Measurements from ENCODE around the gene PLK5.

PLK5 gene

DNA sequence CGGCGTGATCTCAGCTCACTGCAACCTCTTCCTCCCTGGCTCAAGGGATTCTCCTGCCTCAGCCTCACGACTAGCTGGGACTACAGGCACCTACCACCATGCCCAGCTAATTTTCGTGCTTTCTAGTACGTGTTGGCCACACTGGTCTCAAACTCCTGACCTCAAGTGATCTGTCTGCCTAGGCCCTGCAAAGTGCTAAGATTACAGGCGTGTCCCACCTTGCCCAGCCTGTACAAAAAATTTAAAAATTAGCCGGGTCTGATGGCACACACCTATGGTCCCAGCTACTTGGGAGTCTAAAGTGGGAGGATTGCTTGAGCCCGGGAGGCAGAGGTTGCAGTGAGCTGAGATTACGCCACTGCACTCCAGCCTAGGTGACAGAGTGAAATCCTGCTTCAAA is 48.9 kb downstream of the PLK5 start:
- no peak overlapping the region for H3K4me3 ChIP-seq (ENCODE audit: low read depth, low read length)

DNA sequence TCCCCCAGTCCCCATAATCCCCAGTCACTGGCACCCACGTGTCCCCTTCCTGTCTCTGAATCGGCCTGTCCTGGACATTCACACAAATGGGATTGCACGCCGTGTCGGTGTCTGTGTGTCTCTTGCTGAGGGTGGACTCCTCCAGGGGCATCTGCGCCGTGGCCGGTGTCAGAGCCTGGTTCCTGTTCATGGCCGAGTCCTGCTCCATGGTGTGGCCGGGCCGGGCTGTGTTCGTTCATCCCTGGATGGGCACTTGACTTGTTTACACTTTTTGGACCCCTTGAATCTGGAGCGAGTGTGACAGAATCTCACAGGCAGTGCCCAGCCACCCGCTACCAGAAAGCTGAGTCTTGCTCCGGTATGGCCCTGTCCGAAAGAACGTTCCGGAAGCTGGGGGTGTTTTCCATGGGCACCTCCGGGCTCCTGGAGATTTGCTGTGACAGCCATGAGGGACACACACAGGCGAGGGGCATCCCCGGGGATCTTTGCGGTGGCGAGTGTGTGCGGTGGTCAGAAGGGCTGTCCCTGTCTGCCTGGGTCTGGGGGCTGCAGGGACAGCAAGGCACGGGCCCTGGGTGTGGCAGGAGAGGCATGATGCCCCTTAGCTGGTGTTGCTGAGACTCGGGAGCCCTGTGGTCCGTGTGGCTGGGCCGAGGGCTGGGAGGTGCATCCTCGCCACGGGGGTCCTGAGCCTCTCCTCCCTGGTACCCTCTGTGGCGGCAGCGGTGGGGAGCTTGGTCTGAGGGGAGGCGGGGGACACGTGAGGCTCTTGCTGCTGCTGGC is 50.7 kb downstream of the PLK5 start:
- Histone ChIP-seq H3K4me3 (ENCODE audit: low read depth, low read length) (no peak overlapping the region), H3K9me3 (ENCODE audit: control insufficient read depth, insufficient read depth, low read length) (no peaks in the 10 kb centered on the region), H3K4me1 (ENCODE audit: control insufficient read depth, insufficient read depth, low read length) (no peaks in the 10 kb centered on the region), H3K36me3 (ENCODE audit: control insufficient read depth, insufficient read depth, low read length) (peaks cover 16% of the 10 kb centered on the region), H3K27me3 (ENCODE audit: control insufficient read depth, insufficient read depth, low read length) (peaks cover 3% of the 10 kb centered on the region), H3K9ac (ENCODE audit: low read depth, low read length) (no peak overlapping the region)

More for the DNA sequence above, 48.9 kb downstream of the PLK5 start:
- Histone ChIP-seq H3K27me3 (ENCODE audit: control insufficient read depth, insufficient read depth, low read length) (peaks cover 12% of the 10 kb centered on the region), H3K36me3 (ENCODE audit: control insufficient read depth, insufficient read depth, low read length) (peaks cover 8% of the 10 kb centered on the region), H3K4me1 (ENCODE audit: control insufficient read depth, insufficient read depth, low read length) (no peaks in the 10 kb centered on the region), H3K9me3 (ENCODE audit: control insufficient read depth, insufficient read depth, low read length) (no peaks in the 10 kb centered on the region), H3K9ac (ENCODE audit: low read depth, low read length) (no peak overlapping the region)

DNA sequence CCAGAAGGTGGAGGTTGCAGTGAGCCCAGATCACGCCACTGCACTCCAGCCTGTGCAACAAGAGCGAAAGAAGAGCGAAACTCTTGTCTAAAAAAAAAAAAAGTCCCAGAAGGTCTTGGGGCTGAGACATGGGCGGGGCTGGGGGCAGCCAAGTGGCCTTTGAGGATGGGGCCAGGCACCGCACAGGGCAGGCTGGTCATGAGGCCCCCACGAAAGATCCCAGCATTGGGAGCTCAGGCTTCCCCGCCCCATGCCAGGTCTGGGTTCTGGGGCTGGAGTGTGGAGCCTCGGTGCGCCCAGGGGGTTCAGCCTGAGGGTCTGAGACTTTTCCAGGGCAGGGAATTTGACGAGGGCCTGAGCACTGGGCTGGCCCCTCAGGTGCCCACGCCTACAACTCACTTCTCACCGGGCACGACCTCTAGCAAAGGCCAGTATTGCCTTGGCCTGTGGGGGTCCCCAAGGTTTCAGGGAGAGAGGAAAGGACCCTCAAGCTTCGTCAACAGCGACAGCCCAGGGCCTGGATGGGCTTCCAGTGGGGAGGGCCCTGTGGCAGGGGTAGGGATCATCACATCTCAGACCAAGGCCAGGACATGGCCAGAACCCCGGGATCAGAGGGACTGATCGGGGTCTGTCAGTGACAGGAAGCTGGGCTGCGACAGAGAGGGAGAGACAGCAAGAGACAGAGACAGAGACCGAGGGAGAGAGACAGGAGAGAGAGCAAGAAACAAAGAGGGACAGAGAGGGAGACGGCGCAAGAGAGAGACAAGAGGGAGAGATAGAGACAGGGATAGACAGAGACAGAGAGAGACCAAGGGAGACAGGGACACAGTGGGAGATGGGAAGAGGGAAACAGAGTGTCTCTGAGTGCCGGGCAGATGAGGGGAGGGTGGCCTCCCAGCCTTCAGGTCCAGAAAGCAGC is 51.7 kb downstream of the PLK5 start:
- Histone ChIP-seq H3K4me3 (ENCODE audit: low read depth, low read length) (no peak overlapping the region), H3K36me3 (ENCODE audit: control insufficient read depth, insufficient read depth, low read length) (peaks cover 22% of the 10 kb centered on the region), H3K4me1 (ENCODE audit: control insufficient read depth, insufficient read depth, low read length) (no peaks in the 10 kb centered on the region), H3K9me3 (ENCODE audit: control insufficient read depth, insufficient read depth, low read length) (no peaks in the 10 kb centered on the region), H3K9ac (ENCODE audit: low read depth, low read length) (no peak overlapping the region), H3K27me3 (ENCODE audit: control insufficient read depth, insufficient read depth, low read length) (no peaks in the 10 kb centered on the region)

- no peaks in the 10 kb centered on the region for H3K27me3 ChIP-seq (ENCODE audit: control insufficient read depth, insufficient read depth, low read length)
- peaks cover 27% of the 10 kb centered on the region for H3K36me3 ChIP-seq (ENCODE audit: control insufficient read depth, insufficient read depth, low read length)
- H3K4me1 ChIP-seq (ENCODE audit: control insufficient read depth, insufficient read depth, low read length), result no peaks in the 10 kb centered on the region
- no peaks in the 10 kb centered on the region for H3K9me3 ChIP-seq (ENCODE audit: control insufficient read depth, insufficient read depth, low read length)
- H3K9ac ChIP-seq (ENCODE audit: low read depth, low read length), result no peak overlapping the region
- H3K4me3 ChIP-seq (ENCODE audit: low read depth, low read length), result no peak overlapping the region
These were observed 52.6 kb downstream of the PLK5 start for GRCh38 chr19:1576242-1577089.

DNA sequence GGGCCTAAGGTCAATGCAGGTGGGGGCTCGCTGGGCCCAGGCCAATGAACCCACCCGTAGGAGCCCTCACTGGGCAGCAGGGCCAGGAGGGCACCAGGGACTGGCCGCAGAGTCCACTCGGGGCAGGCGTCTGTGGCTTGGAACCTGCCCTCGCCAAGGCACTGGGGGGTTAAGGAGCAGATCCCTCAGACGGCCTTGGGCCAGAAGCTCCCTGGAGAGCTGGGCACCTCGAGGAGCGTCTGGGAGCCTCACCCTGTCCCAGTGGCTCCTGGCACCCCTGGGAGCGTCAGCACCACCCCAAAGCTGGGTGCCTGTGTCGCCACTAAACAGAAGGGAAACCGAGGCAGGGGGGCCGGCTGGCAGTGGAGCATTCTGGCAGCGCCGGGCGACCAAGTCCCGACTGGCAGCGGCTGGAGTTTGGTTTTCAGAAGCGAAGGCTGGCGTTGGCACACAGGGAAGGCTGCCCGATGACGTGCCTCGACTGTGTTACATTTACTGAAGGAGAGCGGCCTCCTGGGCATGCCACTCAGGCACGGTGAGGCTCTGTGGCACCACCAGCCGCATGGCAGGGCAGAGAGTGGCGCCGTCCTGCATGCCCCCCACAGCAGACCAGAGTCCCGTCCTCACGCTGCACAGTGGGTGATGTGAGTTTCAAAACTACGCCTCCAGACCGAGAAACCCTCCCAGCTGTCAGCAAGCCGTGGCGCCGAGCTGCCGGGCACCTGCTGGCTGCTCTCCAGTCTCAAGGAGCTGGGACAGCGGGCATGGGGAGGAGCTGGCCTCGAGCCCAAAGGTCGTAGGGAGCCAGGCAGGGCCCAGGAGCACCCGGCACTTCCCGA is 53.4 kb downstream of the PLK5 start:
- Histone ChIP-seq H3K4me1 (ENCODE audit: control insufficient read depth, insufficient read depth, low read length) (no peaks in the 10 kb centered on the region), H3K9ac (ENCODE audit: low read depth, low read length) (no peak overlapping the region), H3K36me3 (ENCODE audit: control insufficient read depth, insufficient read depth, low read length) (peaks cover 31% of the 10 kb centered on the region), H3K4me3 (ENCODE audit: low read depth, low read length) (no peak overlapping the region), H3K27me3 (ENCODE audit: control insufficient read depth, insufficient read depth, low read length) (no peaks in the 10 kb centered on the region), H3K9me3 (ENCODE audit: control insufficient read depth, insufficient read depth, low read length) (no peaks in the 10 kb centered on the region)

DNA sequence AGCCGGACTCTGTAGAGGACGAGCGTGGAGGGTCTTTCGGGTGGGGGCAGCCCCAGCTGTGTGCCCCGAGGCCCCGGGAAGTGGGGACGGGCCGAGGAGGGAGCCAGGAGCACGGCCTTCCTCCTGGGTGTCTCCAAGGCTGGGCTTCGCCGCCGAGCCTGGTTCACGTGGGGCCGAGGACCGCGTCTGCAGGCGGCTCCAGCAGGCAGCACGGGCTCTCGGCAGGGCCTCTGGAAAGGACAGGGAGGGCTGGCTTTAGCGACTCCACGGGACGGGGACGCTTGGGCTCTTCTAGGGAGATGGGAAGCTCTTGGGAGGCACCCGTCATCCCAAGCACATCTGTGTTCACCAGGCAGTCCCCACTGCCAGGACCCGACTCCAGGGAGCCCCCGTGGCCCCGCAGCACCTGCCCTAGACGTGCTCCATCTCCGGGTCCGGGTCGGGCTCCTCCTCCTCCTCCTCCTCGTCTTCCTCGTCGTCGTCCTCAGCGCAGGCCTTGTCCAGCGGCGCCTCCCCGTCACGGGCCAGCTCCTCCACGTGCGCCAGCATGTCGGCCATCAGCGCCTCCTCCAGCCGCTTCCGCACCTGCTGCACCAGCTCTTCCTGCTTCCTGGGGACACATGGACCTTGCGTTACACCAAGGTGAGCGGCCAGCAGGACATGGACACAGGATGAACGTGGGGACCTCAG is 54.2 kb downstream of the PLK5 start:
- H3K4me3 ChIP-seq (ENCODE audit: low read depth, low read length), result no peak overlapping the region
- no peaks in the 10 kb centered on the region for H3K27me3 ChIP-seq (ENCODE audit: control insufficient read depth, insufficient read depth, low read length)
- H3K9ac ChIP-seq (ENCODE audit: low read depth, low read length), result no peak overlapping the region
- peaks cover 33% of the 10 kb centered on the region for H3K36me3 ChIP-seq (ENCODE audit: control insufficient read depth, insufficient read depth, low read length)
- no peaks in the 10 kb centered on the region for H3K9me3 ChIP-seq (ENCODE audit: control insufficient read depth, insufficient read depth, low read length)
- no peaks in the 10 kb centered on the region for H3K4me1 ChIP-seq (ENCODE audit: control insufficient read depth, insufficient read depth, low read length)

DNA sequence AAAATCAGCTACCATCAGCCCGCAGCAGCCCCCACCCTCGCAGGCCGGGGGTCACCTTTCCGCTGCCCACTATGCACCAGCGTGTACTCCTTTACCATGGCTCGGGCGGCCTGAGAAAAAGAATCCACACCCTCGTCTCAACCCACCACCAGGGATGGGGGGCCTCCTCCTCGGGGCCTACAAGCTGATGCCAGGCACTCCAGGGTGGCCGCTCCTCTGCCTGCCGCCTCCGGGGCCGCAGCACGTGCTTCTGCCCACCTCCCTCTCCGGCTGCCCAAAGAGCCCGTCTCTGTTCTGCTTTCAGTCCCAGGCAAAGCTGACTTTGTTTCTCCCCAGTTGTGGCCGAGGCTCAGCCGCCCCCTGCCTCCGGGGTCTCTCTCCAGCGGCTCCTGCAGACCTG is 55.3 kb downstream of the PLK5 start:
- no peaks in the 10 kb centered on the region for H3K4me1 ChIP-seq (ENCODE audit: control insufficient read depth, insufficient read depth, low read length)
- no peaks in the 10 kb centered on the region for H3K9me3 ChIP-seq (ENCODE audit: control insufficient read depth, insufficient read depth, low read length)
- H3K36me3 ChIP-seq (ENCODE audit: control insufficient read depth, insufficient read depth, low read length), result peaks cover 36% of the 10 kb centered on the region
- no peak overlapping the region for H3K9ac ChIP-seq (ENCODE audit: low read depth, low read length)
- H3K4me3 ChIP-seq (ENCODE audit: low read depth, low read length), result no peak overlapping the region
- no peaks in the 10 kb centered on the region for H3K27me3 ChIP-seq (ENCODE audit: control insufficient read depth, insufficient read depth, low read length)

DNA sequence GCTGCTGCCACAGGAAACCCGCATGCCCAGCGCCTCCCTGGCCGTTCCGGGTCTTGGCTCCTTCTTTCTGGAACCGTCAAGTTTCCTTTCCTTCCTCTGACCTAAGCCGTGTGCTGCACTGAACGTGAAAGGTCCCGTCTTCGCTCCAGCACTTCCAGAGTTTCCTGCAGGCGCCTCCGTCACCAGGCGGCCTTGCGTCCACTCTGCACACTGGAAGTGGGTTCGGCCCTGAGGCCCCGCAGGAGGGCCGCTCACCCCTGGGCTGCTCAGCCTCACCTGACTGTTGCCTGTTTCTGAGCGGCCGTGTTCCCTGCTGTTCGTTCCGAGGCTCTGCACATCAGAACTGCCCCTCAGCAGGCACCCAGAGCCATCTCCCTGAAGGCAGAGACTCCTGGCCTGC is 56.5 kb downstream of the PLK5 start:
- Histone ChIP-seq H3K36me3 (ENCODE audit: control insufficient read depth, insufficient read depth, low read length) (peaks cover 43% of the 10 kb centered on the region), H3K9ac (ENCODE audit: low read depth, low read length) (no peak overlapping the region), H3K4me1 (ENCODE audit: control insufficient read depth, insufficient read depth, low read length) (no peaks in the 10 kb centered on the region), H3K9me3 (ENCODE audit: control insufficient read depth, insufficient read depth, low read length) (no peaks in the 10 kb centered on the region), H3K4me3 (ENCODE audit: low read depth, low read length) (no peak overlapping the region), H3K27me3 (ENCODE audit: control insufficient read depth, insufficient read depth, low read length) (no peaks in the 10 kb centered on the region)

DNA sequence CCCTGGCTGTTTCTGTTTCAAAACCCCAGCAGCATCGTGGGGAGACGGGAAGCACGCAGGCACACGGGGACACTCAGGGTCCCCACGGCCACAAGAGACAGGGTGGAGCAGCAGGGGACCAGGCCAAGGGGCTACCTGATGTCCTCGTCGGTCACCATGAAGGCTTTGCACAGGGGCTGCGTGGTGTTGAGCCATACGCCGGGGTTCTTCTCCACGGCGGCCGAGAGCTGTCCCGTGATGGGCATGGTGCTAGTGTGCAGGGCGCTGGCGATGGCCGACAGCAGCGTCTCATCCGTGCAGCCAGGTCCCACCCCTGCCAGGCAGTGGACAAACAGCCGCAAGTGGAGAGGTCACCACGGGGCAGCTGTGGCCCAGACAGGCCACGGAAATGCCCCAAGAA is 57.1 kb downstream of the PLK5 start:
- no peak overlapping the region for H3K9ac ChIP-seq (ENCODE audit: low read depth, low read length)
- H3K4me1 ChIP-seq (ENCODE audit: control insufficient read depth, insufficient read depth, low read length), result no peaks in the 10 kb centered on the region
- peaks cover 45% of the 10 kb centered on the region for H3K36me3 ChIP-seq (ENCODE audit: control insufficient read depth, insufficient read depth, low read length)
- no peaks in the 10 kb centered on the region for H3K9me3 ChIP-seq (ENCODE audit: control insufficient read depth, insufficient read depth, low read length)
- no peak overlapping the region for H3K4me3 ChIP-seq (ENCODE audit: low read depth, low read length)
- H3K27me3 ChIP-seq (ENCODE audit: control insufficient read depth, insufficient read depth, low read length), result no peaks in the 10 kb centered on the region

DNA sequence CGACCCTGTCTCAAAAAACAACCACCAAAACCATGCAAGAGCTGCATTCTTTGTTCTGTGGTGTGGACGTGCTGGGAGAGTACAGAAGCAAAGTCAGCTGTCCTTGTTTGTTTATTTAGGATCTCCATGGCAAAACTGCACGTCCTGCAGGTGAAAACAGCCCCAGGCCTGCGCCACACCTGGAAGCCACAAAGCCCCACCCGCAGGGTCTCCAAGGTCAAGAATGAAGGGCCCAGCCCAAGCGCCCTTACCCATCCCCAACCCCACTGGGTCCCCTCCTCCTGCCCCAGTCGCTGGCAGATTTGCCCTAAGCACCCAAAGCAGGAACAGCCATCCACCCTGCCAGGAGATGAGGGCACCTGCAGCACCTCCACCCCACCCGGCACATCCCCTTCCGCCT is 58.3 kb downstream of the PLK5 start:
- peaks cover 46% of the 10 kb centered on the region for H3K36me3 ChIP-seq (ENCODE audit: control insufficient read depth, insufficient read depth, low read length)
- H3K27me3 ChIP-seq (ENCODE audit: control insufficient read depth, insufficient read depth, low read length), result no peaks in the 10 kb centered on the region
- H3K9me3 ChIP-seq (ENCODE audit: control insufficient read depth, insufficient read depth, low read length), result no peaks in the 10 kb centered on the region
- no peaks in the 10 kb centered on the region for H3K4me1 ChIP-seq (ENCODE audit: control insufficient read depth, insufficient read depth, low read length)
- no peak overlapping the region for H3K4me3 ChIP-seq (ENCODE audit: low read depth, low read length)
- no peak overlapping the region for H3K9ac ChIP-seq (ENCODE audit: low read depth, low read length)
